ENCODE results near the gene PDE3A.
"Not testable (repeated sequence)": the region's sequence is repeated elsewhere in the genome, so short reads cannot be mapped to it uniquely, and the experiment has no call there.

Gene PDE3A

GRCh38 chr12:20503858-20504257 lies 135.5 kb downstream of the PDE3A start:
- no peak for DNase-seq

- no peak for DNase-seq
Observed at GRCh38 chr12:20505056-20505455, 136.7 kb downstream of the PDE3A start.

- DNase-seq, result no peak
Observed at GRCh38 chr12:20507056-20507455, 138.7 kb downstream of the PDE3A start.

GRCh38 chr12:20507711-20508110 lies 139.4 kb downstream of the PDE3A start:
- no peak for DNase-seq

- no peak for DNase-seq
Observed at GRCh38 chr12:20508359-20508758, 140.0 kb downstream of the PDE3A start.

GRCh38 chr12:20508962-20509361 lies 140.6 kb downstream of the PDE3A start:
- no peak for DNase-seq

GRCh38 chr12:20510811-20511210 lies 142.5 kb downstream of the PDE3A start:
- DNase-seq, result no peak

GRCh38 chr12:20513189-20513588 lies 144.9 kb downstream of the PDE3A start:
- DNase-seq, result no peak

GRCh38 chr12:20514598-20514997 lies 146.3 kb downstream of the PDE3A start:
- no peak for DNase-seq

GRCh38 chr12:20520532-20520931 lies 152.2 kb downstream of the PDE3A start:
- no peak for DNase-seq

- DNase-seq, result no peak
Observed at GRCh38 chr12:20523658-20524057, 155.3 kb downstream of the PDE3A start.

- no peak for DNase-seq
Observed at GRCh38 chr12:20524113-20524512, 155.8 kb downstream of the PDE3A start.

GRCh38 chr12:20525064-20525610 lies 156.8 kb downstream of the PDE3A start:
- DNase-seq, result no peak

GRCh38 chr12:20527417-20528163 lies 159.3 kb downstream of the PDE3A start:
- no peak for DNase-seq

- DNase-seq, result no peak
Observed at GRCh38 chr12:20528208-20528607, 159.9 kb downstream of the PDE3A start.

GRCh38 chr12:20546267-20546666 lies 177.9 kb downstream of the PDE3A start:
- no peak for DNase-seq

GRCh38 chr12:20547816-20548575 lies 179.7 kb downstream of the PDE3A start:
- no peak for DNase-seq

GRCh38 chr12:20548611-20549010 lies 180.3 kb downstream of the PDE3A start:
- DNase-seq, result no peak

- DNase-seq, result no peak
Observed at GRCh38 chr12:20549108-20549719, 180.9 kb downstream of the PDE3A start.

- not testable (repeated sequence) for DNase-seq
Observed at GRCh38 chr12:20551742-20552442, 183.6 kb downstream of the PDE3A start.

- DNase-seq, result not testable (repeated sequence)
Observed at GRCh38 chr12:20552586-20552985, 184.2 kb downstream of the PDE3A start.

- DNase-seq, result no peak
Observed at GRCh38 chr12:20555015-20555414, 186.7 kb downstream of the PDE3A start.

- DNase-seq, result no peak
Observed at GRCh38 chr12:20555771-20556170, 187.4 kb downstream of the PDE3A start.
